Stimulated activated CD4-positive, alpha-beta T cell treated with anti-CD3 and anti-CD28 coated beads, Interleukin-15, amount 100 ng/mL, for 48 hours (primary cell): ENCODE measurements around the gene MRPL50.

Experiments used
- DNase-seq, 2 donors: peaks; one replicate each; pipeline ENCODE4 v3.0.0-alpha.2; 2020; ENCODE audit warnings: low read depth in 2 of 2

Gene MRPL50

DNA sequence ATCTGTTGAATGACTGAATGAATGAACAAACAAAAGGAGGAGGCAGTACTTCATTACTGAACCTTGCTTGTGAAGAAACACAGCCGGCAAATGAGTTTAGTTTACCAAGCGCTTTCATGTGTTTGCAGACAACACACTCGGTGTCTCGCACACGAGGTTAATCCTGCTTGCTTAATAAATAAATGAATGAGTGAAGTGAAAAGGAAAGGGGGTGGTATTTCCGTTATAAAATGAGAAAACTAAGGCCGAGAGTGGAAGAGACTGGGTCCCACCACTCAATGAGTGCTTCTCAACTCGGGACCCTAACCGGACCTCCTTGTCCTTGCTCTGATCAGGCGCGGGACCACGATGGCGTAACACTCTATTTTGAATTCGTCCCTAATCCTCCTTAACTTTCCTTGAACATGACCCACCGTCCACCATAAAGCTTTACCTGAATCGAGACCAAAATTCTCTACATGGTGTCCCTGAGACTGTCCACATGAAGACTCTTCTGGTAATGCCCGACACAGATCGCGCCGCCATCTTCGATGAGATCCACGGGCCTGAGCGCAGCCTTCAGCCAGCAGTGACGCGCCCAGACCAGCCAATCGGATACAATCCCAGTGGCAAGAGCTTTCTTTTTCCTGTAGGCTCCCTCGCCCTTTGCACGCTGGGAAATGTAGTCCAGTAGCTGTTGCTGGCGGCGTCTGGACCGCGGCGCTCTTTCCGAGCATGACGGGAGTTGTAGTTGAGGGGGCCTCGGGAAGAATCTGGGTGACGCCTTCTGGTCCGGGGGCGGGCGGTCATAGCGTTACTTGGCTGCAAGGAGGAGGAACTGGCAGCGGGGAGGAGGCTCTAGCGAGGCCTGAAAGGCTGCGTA is at the start of gene MRPL50, which contains the start of gene ZNF189:
MRPL50 (minus strand) TSS at position 551 of the 862 bp plus-strand sequence; CDS start at position 525, 26 bp downstream.
ZNF189 (plus strand) TSS at position 784 of the 862 bp plus-strand sequence. CDS start 306 bp downstream, outside the sequence.
- DNase-seq, result peak; percentile 94

DNA sequence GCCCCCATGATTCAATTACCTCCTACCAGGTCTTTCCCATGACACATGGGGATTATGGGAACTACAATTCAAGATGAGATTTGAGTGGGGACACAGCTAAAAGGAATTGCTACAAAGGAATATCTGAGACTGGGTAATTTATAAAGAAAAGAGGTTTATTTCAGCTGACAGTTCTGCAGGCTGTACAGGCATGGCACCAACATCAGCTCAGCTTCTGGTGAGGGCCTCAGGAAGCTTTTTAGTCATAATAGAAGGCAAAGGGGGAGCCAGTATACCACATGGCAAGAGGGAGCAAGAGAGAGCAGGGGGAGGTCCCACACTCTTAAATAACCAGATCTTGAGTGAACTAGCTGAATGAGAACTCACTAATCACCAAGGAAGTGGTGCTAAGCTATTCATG is 48.3 kb upstream of the MRPL50 start:
- DNase-seq, result no peak

DNA sequence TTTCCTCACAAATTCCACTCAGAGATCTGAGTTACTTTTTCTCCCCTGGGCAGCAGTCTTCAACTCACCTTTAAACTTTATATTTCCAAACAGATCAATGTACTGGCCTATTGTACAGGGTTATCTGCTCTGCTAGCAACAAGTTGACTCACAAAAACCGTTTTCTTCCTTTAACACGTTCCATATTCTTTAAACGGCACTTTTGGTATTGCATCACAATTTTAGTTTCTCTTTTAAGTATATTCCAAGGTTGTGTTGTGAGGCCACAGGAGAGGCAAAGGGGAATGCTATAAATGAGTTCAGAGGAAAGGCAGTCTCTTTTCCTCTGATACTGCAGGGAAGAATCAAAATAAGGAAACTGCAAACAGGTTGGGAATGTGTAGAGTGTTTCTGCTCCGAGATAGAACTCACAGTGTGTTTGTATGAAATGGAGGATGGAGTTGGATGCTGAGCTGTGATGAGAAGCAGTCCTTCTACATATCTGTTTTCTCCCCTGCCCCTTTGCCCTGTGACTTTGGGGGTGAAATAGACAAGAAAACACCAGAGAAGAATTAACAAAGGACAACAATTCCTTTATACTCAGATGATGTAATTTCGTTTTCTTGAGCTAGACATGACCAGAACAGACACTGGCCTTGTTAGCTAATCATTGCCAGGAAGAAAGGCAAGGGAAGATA is 47.1 kb upstream of the MRPL50 start:
- no peak for DNase-seq

DNA sequence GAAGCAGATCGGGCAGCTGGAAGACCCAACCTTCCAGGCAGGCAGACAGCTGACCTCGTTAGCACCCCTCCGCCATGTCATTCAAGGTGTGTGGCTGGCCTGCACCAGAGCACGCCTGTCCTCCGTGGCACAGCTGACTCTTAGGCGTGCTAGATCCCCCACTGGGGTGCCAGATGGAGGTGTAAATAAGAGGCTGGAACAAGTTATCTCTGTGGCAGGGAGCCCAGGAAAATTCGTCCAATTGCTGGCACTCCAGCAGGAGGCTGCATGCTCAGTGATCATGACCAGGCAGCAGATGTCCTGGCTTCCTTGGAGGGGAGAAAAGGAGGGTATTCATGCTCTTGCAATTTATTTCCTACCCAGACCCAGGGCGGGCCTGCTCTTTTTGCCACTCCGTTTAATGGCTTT is 45.0 kb upstream of the MRPL50 start:
- DNase-seq, result no peak

DNA sequence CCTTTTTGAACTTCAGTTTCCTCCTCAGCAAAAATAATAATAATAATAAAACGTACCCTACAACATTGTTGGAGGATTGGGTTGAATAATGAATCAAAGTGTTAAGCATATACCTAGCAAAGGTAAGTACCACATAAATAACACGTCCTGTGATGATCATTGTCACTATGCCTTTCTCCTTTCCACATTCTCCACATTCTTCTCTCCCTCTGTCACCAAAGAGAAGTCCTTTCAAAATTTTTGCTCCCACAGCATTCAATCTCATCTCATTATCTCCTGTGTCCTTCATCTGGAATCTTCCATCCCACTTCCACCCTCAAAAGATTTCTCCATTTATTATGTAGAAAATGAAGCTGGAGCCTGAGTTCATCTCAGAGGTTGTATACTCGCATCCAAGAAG is 44.3 kb upstream of the MRPL50 start:
- no peak for DNase-seq

DNA sequence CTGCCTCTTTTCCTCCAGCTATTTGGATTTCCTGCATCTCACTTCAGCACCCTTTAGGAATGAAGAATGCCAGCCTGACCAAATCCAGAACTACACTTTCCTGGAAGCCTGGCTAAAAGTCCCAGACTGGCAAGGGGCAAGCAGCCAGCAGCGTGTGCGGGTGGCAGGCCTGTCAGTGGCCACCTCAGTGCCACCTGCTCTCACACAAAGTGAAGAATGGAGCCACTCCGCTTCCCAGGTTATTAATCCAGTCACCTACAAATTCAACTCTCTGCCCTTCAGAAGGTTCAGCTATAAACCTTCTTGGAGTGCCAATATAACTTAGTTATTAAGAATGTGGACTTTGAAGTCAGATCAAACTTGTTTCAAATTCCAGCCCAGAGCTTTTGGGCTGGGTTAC is 43.9 kb upstream of the MRPL50 start:
- DNase-seq, result no peak

DNA sequence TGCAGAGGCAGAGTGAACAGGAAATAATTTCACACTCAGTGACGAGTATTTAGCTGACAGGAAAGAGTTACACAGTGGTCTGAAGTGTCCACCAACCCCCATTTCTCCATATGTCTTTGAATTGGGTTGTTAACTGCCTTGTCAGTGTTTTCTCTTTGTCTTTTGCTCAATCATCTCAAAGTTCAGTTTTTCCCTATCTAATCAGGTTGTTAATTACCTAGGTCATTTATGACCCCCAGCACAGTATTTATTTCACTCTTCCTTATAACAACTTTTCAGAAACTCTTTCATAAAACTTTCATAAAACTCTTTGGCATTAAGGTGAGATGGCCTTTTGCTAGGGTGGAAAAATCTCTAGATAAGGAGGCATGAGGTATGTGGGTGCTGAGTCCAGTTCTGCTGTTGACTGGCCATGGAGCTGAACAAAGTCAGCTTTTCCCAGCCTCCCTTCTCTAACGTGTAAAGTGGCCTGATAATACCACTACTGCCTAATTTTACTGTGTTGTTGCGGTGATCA is 42.4 kb upstream of the MRPL50 start:
- DNase-seq, result no peak

DNA sequence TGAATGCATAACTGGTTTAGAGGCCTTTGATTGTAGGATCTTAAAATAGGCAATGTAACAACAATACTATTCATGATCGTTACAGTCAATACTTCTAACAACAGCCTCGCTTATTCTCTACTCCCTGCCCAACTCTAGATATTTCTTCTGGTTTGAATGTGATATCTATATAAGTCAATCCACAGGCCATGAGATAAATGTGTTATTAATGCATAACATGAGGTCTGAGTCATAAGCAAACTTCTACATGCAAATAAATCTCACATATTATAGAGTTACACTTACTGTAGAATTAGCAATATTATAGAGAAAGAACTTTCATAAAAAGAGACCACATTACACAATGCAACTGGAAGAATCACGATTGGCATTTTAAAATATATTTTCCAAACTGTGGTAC is 40.1 kb upstream of the MRPL50 start:
- no peak for DNase-seq

DNA sequence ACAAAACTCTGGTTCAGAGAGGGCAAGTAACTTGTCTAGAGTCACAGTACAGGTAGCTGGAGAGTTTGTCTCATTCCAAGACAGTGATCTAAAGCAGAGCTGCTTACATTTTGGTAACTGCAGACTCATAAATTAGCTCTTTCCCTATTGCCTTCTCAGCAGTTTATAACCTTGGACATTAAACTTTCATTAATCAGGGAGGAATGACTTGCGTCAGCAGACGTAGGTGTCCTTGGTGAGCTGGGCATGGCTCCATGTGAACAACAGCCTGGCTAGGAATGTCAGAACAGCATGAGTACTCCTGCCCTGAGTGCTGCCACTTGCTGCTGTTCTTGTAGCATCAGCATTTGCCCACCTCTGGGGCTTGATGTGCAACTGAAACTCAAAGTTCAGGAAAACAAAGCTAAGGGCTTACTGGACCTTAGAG is 39.4 kb upstream of the MRPL50 start:
- DNase-seq, result no peak

DNA sequence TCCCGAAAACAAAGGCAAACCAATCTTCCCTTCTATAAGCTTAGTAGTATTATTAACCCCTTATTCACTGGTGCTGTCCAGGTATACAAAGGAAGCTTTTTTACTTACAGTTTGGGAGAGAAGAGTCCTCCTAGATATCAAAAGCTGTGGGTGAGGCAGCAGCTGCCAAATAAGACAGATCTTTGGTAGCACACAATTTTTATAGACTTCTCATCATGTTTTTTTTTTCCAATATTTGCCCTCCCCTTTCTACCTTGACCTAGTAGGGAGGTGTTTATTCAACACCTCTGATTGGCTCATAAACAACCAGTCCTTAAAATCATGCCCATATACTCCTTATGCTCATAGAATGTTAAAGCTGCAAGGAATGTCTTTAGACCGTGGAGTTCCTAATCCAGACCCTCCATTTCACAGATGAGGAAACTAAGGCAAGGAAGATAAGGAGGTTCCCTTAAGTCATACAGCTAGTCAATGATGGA is 37.2 kb upstream of the MRPL50 start, which contains the start of gene ALDOB:
ALDOB (minus strand) TSS at position 174 of the 479 bp plus-strand sequence. CDS start 4,887 bp downstream, outside the sequence.
- DNase-seq, result no peak

DNA sequence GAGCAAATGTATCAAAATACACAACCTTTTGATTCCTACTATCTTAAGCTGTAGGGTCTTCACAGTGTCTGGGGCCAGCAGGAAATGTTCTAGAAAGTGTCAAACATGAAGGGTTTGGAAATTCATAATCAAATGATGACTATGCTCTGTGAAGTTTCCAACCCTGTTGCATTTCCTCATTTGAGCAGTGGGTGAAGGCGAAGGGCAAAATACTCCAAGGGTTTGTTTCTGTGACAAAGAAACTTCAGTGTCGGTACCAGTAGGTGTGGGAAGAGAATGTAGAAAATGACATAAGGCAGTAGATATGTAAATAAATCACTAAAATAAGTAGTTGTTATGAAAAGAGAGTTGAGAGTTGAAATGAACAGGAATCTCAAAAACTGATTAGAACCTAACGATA is 36.6 kb upstream of the MRPL50 start:
- DNase-seq, result no peak

DNA sequence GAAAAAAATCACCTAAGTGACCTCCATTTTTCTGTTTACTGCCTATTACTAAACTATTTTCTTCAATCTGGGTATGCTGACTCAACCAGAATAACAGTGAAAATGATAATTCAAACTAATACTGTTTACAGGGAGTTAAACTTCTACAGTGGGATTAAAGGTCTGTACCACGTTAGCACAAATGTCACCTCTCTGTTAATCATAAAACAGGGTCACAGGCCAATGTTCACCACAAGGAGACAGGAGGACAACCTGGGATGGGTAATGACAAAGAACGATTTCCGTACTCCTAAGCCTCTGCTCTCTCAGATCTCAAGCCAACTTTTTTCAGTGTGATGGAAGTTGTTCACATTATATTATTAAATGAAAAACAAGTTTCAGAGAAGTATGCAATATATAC is 34.8 kb upstream of the MRPL50 start:
- no peak for DNase-seq

DNA sequence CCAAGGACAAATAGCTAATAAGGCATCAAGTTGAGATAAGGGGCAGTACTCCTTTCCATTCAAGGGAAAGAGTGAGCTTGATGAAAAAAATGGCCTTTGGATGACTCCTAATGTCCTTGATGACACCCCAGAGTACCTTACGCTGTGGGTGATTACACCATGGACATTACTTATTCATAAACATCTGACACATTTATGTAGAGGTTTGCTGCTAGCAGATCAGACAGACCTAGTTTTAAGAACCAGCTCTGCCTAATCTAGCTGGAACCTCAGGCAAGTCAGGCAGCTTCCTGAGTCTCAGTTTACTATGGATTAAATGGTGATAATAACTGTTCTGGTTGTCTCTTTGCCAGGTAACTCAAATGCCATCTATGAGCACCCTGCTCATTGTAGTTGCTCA is 34.3 kb upstream of the MRPL50 start:
- DNase-seq, result no peak

DNA sequence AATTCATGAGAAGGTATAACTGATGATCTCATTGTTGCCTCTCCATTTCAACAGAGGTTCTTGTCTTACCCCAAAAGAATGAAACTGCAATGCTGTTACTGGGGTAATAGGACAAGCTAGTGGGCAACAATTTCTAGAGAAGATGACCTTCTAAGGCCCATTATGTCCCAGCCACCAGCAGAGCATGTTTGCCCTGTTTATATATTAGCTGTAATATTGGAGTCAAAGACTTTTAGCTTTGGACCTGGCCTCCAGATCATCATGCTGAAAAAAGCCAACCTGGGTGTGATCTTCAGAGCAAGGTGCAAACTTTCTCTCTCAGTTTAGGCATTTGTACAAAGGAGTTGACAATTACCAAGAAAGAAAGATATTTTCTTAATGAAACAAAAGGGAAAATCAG is 33.8 kb upstream of the MRPL50 start:
- no peak for DNase-seq

DNA sequence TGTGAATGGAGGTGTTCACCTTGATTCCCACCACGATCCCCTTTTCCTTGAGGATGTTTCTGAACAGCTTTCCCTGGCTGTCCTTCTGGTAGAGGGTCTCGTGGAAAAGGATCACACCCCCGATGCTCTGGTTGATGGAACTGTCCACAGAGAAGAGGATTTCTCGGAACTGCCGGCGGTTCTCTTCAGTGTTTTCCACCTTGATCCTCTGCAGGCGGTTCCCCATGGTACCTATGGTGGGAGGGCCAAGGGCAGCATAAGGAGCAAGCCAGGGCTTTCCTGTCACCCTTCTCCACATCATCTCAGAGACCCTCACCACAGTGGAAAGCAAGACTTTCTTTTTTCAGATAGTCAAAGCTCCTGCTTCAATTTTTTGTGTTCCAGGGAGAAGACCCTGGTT is 31.3 kb upstream of the MRPL50 start:
- DNase-seq, result no peak

DNA sequence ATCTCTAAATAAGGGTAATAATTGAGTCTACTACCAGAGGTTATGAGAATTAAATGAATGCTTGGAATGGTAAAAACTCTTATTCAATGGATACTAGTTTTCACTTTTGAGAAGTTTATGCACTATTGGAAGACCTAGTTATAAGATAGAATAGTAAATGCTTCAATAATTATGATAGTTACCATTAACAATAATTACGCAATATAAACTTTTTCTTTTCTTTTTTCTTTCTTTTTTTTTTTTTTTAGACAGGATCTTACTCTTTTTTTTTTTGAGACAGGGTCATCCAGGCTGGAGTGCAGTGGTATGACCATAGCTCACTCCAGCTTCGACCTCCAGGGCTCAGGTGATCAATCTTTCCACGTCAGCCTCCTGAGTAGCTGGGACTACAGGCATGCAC is 30.5 kb upstream of the MRPL50 start:
- no peak for DNase-seq

DNA sequence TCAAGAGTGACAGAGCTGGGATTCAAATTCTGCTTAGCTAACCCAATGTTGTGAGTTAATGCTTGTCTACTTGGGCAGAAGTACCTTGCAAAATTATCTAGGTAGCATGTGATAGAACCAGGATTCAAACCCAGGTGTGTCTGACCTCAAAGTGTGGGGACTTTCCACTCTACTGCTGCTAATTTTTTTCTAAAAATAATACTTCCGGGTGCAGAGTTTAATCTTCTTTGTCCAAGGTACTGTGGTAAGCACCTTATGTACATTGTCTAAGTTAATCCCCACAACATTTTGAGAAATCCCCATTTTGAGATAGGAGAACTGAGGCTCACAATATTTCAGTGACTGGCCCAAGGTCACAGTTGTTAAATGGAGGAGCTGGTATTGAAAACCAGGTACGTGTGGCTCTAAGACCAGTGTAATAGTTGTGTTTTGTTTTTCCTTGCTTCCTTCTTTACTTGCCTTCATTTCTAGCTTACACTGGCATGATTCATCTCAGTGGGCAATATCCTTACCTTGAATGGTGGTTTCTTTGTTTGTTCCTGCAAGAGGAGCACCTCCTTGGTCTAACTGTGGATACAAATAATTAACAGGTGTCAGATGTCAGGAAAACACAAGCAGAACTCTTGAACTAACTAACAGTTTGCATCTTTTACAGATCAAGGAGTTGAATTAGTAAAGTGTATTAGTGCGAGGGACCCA is 29.7 kb upstream of the MRPL50 start:
- no peak for DNase-seq

DNA sequence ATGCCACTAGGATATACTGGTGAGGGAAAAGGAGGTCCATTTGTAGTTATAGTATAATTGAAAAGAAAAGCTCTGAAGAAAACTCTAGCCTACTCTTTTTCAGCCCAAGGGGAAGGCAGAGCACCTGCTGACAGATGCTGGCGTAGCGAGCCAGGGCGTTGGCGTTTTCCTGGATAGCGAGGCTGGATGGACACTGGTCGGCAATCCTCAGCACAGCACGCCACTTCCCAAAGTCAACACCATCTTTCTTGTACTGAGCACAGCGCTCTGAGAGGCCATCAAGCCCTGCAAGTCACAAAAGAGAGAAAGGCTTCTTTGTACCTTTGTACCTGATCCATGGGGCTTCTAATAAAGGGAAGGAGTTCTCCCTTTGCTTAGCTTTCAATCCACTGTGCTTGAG is 28.9 kb upstream of the MRPL50 start:
- DNase-seq, result no peak

DNA sequence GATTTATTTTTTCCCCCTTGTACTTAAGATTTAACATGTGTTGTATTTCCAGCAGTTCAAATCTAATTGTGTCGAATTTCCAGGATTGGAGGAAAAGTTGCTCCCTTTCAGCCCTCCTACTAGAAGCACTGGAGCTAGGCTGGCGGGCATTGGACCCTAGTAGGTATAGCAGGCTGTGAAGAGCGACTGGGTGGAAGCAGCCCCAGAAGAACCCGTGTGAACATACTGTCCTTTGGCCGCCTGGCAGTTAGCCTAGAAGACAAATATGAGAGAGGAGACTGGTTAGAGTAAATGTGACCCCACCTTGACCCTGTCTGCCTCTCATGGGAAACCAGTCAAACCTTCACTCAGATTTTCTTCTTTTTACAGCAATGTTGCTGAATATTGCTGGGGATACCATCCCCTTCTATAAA is 23.2 kb upstream of the MRPL50 start:
- DNase-seq, result no peak

DNA sequence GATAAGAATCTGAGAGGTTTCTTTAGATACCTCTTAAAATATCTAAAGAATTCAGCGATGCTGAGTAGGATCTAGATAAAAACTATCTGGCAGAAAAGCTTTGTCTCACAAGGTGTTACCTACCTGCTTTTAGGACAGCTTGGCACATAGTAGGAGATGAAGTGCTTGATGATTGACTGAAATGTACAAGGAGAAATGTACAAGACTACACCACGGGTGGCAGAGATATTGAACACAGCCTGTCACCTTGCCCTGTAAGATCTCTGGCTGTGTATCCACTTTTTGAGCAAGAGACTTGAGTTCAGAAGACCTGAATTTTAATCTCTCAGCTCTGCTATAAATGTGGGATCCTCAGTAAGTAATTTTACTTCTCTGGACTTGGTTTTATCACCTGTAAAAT is 21.4 kb upstream of the MRPL50 start:
- DNase-seq, result no peak

DNA sequence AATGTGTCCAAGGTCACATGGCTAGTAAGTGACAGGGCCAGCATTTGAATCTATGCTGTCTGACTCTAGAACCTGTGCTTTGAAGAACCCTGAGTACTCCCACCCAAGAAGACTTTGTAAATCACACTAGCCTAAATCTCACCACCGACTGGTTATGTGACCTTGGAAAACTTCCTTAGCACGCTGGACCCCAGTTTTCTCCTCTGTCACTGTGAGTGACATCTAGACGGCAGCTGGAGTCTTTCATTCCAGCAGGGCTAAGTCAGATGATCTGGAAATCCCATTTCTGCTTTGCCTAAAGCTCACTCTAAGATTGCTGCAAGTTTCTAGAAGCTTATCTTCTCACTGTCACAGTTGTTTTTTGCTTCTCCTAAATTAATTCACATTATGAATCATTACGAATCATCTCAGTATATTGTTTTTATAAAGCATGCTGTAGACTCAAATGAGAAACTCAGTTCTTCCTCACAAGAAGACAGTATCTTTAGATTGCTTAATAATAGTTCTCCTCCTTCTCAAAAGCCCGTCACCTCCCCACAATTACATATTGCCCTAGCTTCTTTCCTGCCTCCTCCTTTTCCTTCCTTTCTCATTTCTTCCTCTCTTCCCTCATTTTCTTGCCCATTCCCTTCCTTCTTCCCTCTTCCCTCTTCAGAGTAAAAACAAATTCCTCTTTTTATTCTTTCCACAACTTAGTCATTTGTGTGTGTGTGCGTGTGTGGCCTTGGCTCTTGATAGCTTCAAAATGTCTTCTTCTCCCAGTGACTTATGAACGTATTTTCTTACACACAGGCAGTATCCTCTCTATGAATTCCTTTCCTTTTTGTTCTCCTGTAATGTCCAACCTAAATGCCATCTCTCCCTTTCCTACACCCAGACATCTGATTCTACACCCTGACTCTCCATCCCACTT is 20.4 kb upstream of the MRPL50 start:
- no peak for DNase-seq
